ENCODE measurements around the gene DNAH14.

GRCh38 chr1:225355863-225356262 is 426.4 kb downstream of the DNAH14 start:
- TF ChIP-seq RAD21 (IDR thresholded peaks at IDR 0.05; ENCODE audit: insufficient read depth, low read depth, low read length) (no peak), ZNF274 (IDR thresholded peaks at IDR 0.05; ENCODE audit: insufficient read depth, insufficient read length) (no peak), IRF4 (IDR thresholded peaks at IDR 0.05; ENCODE audit: low read depth, low read length) (no peak), ZNF207 (IDR thresholded peaks at IDR 0.05; ENCODE audit: borderline replicate concordance) (no peak), IKZF1 (conservative IDR thresholded peaks at IDR 0.05) (no peak), MTA2 (IDR thresholded peaks at IDR 0.05; ENCODE audit: low read depth) (no peak), MAX (IDR thresholded peaks at IDR 0.05; ENCODE audit: low read depth, low read length) (no peak), MXI1 (IDR thresholded peaks at IDR 0.05; ENCODE audit: low read depth, low read length) (no peak), SUPT20H (IDR thresholded peaks at IDR 0.05; ENCODE audit: borderline replicate concordance, control insufficient read depth, low read depth, low read length) (no peak), REST (IDR thresholded peaks at IDR 0.05; ENCODE audit: low read depth, low read length) (no peak), ATF7 (IDR thresholded peaks at IDR 0.05; ENCODE audit: low read depth) (no peak)
- TF ChIP-seq, protein P1, sequence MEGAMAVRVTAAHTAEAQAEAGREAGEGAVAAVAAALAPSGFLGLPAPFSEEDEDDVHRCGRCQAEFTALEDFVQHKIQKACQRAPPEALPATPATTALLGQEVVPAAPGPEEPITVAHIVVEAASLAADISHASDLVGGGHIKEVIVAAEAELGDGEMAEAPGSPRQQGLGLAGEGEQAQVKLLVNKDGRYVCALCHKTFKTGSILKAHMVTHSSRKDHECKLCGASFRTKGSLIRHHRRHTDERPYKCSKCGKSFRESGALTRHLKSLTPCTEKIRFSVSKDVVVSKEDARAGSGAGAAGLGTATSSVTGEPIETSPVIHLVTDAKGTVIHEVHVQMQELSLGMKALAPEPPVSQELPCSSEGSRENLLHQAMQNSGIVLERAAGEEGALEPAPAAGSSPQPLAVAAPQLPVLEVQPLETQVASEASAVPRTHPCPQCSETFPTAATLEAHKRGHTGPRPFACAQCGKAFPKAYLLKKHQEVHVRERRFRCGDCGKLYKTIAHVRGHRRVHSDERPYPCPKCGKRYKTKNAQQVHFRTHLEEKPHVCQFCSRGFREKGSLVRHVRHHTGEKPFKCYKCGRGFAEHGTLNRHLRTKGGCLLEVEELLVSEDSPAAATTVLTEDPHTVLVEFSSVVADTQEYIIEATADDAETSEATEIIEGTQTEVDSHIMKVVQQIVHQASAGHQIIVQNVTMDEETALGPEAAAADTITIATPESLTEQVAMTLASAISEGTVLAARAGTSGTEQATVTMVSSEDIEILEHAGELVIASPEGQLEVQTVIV (IDR thresholded peaks at IDR 0.05; ENCODE audit: borderline replicate concordance, partially characterized antibody), result no peak
- TF ChIP-seq, protein P2, sequence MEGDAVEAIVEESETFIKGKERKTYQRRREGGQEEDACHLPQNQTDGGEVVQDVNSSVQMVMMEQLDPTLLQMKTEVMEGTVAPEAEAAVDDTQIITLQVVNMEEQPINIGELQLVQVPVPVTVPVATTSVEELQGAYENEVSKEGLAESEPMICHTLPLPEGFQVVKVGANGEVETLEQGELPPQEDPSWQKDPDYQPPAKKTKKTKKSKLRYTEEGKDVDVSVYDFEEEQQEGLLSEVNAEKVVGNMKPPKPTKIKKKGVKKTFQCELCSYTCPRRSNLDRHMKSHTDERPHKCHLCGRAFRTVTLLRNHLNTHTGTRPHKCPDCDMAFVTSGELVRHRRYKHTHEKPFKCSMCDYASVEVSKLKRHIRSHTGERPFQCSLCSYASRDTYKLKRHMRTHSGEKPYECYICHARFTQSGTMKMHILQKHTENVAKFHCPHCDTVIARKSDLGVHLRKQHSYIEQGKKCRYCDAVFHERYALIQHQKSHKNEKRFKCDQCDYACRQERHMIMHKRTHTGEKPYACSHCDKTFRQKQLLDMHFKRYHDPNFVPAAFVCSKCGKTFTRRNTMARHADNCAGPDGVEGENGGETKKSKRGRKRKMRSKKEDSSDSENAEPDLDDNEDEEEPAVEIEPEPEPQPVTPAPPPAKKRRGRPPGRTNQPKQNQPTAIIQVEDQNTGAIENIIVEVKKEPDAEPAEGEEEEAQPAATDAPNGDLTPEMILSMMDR (IDR thresholded peaks at IDR 0.05 in 2 of 3, conservative IDR thresholded peaks at IDR 0.05 in 1 of 3; ENCODE audit: control insufficient read depth in 2 of 3, extremely low read depth in 1 of 3, insufficient read depth in 1 of 3, low read depth in 3 of 3, low read length in 3 of 3), result no peak

All from GM12878 (cell line).